CD4-positive, alpha-beta T cell treated with Interleukin-1 beta for 1 hour (primary cell): ENCODE measurements around the gene LRRC37A.
A peak's percentile ranks its signal among the peaks of the same experiment; 100 is the strongest.
"Not testable (repeated sequence)": the region's sequence is repeated elsewhere in the genome, so short reads cannot be mapped to it uniquely, and the experiment has no call there.

Experiments used
- DNase-seq, 2 donors: peaks; one replicate each; pipeline ENCODE4 v3.0.0-alpha.2; 2020 to 2022

The LRRC37A gene

GRCh38 chr17:46294831-46295230 lies at the start of gene LRRC37A:
LRRC37A (plus strand) TSS chr17:46295131; CDS start chr17:46295134, 3 bp downstream.
- not testable (repeated sequence) for DNase-seq

GRCh38 chr17:46249153-46249552 lies 45.8 kb upstream of the LRRC37A start:
- not testable (repeated sequence) for DNase-seq

GRCh38 chr17:46252804-46253203 lies 42.1 kb upstream of the LRRC37A start:
- not testable (repeated sequence) for DNase-seq

GRCh38 chr17:46253722-46254121 lies 41.2 kb upstream of the LRRC37A start:
- DNase-seq, result peak; percentile 81 to 83

- not testable (repeated sequence) for DNase-seq
These were observed 40.7 kb upstream of the LRRC37A start for GRCh38 chr17:46254215-46254614.

GRCh38 chr17:46256369-46256768 lies 38.6 kb upstream of the LRRC37A start:
- not testable (repeated sequence) for DNase-seq

GRCh38 chr17:46259845-46260661 lies 34.9 kb upstream of the LRRC37A start:
- peak; percentile 12 to 39 for DNase-seq

- no peak for DNase-seq
These were observed 32.7 kb upstream of the LRRC37A start for GRCh38 chr17:46262271-46262670.

GRCh38 chr17:46264456-46265198 lies 30.3 kb upstream of the LRRC37A start:
- peak in 1 of 2 donors; percentile 21 for DNase-seq

GRCh38 chr17:46266063-46266655 lies 28.8 kb upstream of the LRRC37A start:
- DNase-seq, result not testable (repeated sequence)

GRCh38 chr17:46266656-46267544 lies 28.0 kb upstream of the LRRC37A start:
- DNase-seq, result peak; percentile 82 to 87

- DNase-seq, result no peak
These were observed 24.9 kb upstream of the LRRC37A start for GRCh38 chr17:46270032-46270431.

GRCh38 chr17:46273541-46274236 lies 21.2 kb upstream of the LRRC37A start:
- DNase-seq, result no peak

GRCh38 chr17:46274238-46274637 lies 20.7 kb upstream of the LRRC37A start:
- DNase-seq, result no peak

- not testable (repeated sequence) for DNase-seq
These were observed 18.0 kb upstream of the LRRC37A start for GRCh38 chr17:46276728-46277479.

- DNase-seq, result not testable (repeated sequence)
These were observed 13.6 kb upstream of the LRRC37A start for GRCh38 chr17:46281336-46281735.

GRCh38 chr17:46282635-46283034 lies 12.3 kb upstream of the LRRC37A start:
- not testable (repeated sequence) for DNase-seq

- peak; percentile 12 to 20 for DNase-seq
These were observed 10.5 kb upstream of the LRRC37A start for GRCh38 chr17:46284467-46284866.

GRCh38 chr17:46285500-46285899 lies 9.4 kb upstream of the LRRC37A start:
- DNase-seq, result not testable (repeated sequence)

GRCh38 chr17:46286764-46287221 lies 8.1 kb upstream of the LRRC37A start:
- DNase-seq, result peak; percentile 75 to 86

- not testable (repeated sequence) for DNase-seq
These were observed 7.3 kb upstream of the LRRC37A start for GRCh38 chr17:46287587-46287986.
